Osteocyte (in vitro differentiated cells): Measurements from ENCODE around the gene ZFP92. TPM values are rescaled to one million over a fixed set of nuclear protein-coding genes. Genes with fewer than 3 reads are reported as not detected.
A peak's percentile ranks its signal among the peaks of the same experiment; 100 is the strongest.

ENCODE experiments used
- DNase-seq: peaks from one replicate; pipeline ENCODE4 v3.0.0; 2021; ENCODE audit warnings: mixed read lengths; ENCODE audit not compliant: unreplicated experiment; ENCODE audit errors: extremely low spot score
- H3K27ac Mint-ChIP-seq: one replicate; pipeline ENCODE4 v1.8.0; 2021; ENCODE audit warnings: mild to moderate bottlenecking, mixed read lengths; ENCODE audit not compliant: unreplicated experiment
- H3K27me3 Mint-ChIP-seq: one replicate; pipeline ENCODE4 v1.8.0; 2021; ENCODE audit warnings: mixed read lengths; ENCODE audit not compliant: unreplicated experiment
- H3K36me3 Mint-ChIP-seq: one replicate; pipeline ENCODE4 v1.8.0; 2021; ENCODE audit warnings: mixed read lengths; ENCODE audit not compliant: unreplicated experiment
- H3K4me1 Mint-ChIP-seq: one replicate; pipeline ENCODE4 v1.8.0; 2021; ENCODE audit warnings: mixed read lengths; ENCODE audit not compliant: unreplicated experiment
- H3K4me3 Mint-ChIP-seq: one replicate; pipeline ENCODE4 v1.8.0; 2021; ENCODE audit warnings: mild to moderate bottlenecking, moderate library complexity, mixed read lengths; ENCODE audit not compliant: unreplicated experiment
- H3K9me3 Mint-ChIP-seq: one replicate; pipeline ENCODE4 v1.8.0; 2021; ENCODE audit warnings: mixed read lengths; ENCODE audit not compliant: unreplicated experiment
- CTCF ChIP-seq: fragments of 200-600 bp; sonication (generic); IDR thresholded peaks from 2 replicates; pipeline ENCODE4 v1.5.0; 2021; ENCODE audit warnings: antibody characterized with exemption, mild to moderate bottlenecking, moderate library complexity
- total RNA-seq: library from RNA; stranded (reverse); gene quantifications from 2 replicates; pipeline ENCODE4 v1.2.1, GENCODE V29; 2021

ZFP92 gene
- total RNA-seq, 1 donor from 2014 or later, result 0.05 TPM

DNA sequence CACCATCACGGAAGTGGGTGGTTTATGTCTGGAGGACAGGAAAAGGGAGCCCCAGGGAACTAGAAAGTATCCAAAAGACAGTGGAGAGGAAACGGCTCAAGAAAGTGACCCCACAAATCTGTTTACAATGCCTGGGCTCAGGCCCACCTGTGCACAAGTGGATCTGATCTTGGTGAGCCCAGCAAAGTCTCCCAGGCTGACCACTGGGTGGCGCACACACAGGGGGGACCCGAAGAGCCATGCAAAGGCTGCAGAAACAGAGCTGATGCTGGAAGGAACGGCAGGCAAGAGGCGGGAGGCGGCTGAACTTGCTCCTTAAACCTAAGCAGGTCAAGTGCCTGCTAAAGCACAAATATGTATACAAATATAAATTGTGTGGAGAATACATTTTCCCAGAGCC lies 49.6 kb downstream of the ZFP92 start:
- H3K4me3 Mint-ChIP-seq, result no peak overlapping the region
- H3K4me1 Mint-ChIP-seq, result peaks cover 18% of the 10 kb centered on the region
- H3K27ac Mint-ChIP-seq, result no peak overlapping the region
- no peak for DNase-seq
- H3K36me3 Mint-ChIP-seq, result peaks cover 10% of the 10 kb centered on the region
- H3K9me3 Mint-ChIP-seq, result peaks cover 9% of the 10 kb centered on the region
- no peaks in the 10 kb centered on the region for H3K27me3 Mint-ChIP-seq
- peak; percentile 69 for TF ChIP-seq CTCF

Other genes with a start within 250 kb of the ZFP92 start
- gene MAGEA1, start 232.2 kb upstream of the ZFP92 start, total RNA-seq, result not detected in 2 replicates
- gene PNMA6F, start 89.7 kb upstream of the ZFP92 start, total RNA-seq, result not detected in 2 replicates
- gene ZNF275, start 77.3 kb upstream of the ZFP92 start, total RNA-seq, result 14.0 and 14.6 TPM in 2 replicates
- not detected in 2 replicates for gene PNMA6E, start 10.1 kb upstream of the ZFP92 start, total RNA-seq
- 2.5 TPM in 2 replicates for gene TREX2, start 34.6 kb downstream of the ZFP92 start, total RNA-seq
- gene HAUS7, start 59.1 kb downstream of the ZFP92 start, total RNA-seq, result 55.7 and 60.3 TPM in 2 replicates
- 1,581 and 1,633 TPM in 2 replicates for gene BGN, start 83.5 kb downstream of the ZFP92 start, total RNA-seq
- 0.21 and 0.39 TPM in 2 replicates for gene ATP2B3, start 106.2 kb downstream of the ZFP92 start, total RNA-seq
- 16.0 and 18.8 TPM in 2 replicates for gene CCNQ, start 187.7 kb downstream of the ZFP92 start, total RNA-seq
- 0.91 and 1.3 TPM in 2 replicates for gene DUSP9, start 235.7 kb downstream of the ZFP92 start, total RNA-seq